ENCODE data around the gene ZNF222.

ZNF222 gene

DNA sequence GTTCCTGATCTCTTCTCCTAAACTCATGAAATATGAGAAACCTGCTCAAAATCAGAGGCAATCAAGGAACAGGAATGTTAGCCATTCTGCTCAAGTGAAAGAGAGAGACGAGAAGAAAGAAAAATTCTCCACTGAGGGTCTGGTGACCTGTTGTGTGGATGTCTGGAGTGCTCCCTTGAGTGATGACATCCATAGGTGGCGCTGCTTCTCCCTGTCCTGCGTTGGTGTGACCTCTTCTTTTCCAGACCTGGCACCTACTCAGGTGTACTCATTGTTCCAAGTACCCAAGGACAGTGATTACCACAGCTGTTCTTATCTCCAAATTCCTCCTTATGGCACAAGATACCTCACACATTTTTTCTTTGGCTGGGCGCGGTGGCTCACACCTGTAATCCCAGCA lies 30.7 kb downstream of the ZNF222 start:
- no peak for DNase-seq

DNA sequence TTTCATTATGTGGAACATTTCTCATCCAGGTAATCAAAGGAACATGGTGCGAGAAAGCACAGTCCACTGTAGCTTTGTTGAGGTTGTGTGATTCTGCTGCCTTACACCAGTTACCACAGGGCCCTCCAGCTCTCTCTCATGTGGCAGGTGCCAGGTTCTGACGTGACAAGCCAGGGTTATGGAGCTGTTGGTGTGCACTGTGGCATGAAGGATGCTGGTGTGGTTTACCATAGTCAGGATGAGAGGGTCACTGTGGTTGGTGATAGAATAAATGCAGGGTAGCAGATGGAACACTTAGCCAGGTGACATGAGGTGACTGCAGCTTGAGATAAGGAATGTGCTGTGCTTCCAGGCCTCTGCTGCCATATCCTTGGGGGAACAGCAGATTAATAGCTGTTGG lies 34.0 kb downstream of the ZNF222 start:
- no peak for DNase-seq

DNA sequence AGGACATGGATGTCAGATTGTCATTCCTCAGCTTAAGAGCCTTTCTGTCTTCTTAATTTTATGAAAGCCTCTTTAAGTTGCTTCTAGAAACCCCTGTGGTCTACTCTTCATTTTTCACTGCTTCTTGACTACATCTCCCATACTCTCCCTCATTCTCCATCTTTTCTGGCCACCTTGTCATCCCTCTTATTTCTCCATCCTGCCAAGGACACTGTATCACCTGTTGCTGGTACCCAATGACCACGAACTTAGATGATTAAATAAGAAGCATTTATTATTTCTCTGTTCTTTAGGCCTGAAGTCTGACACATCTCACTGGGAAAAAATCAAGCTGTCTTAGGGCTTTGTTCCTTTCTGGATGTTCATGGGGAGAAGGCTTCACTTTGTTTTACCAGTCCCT lies 35.9 kb downstream of the ZNF222 start:
- DNase-seq, result no peak

- DNase-seq, result no peak
These were observed 41.1 kb downstream of the ZNF222 start for GRCh38 chr19:44066305-44066704.

GRCh38 chr19:44069415-44069814 lies 44.2 kb downstream of the ZNF222 start:
- no peak for DNase-seq

- peak; percentile 61 for DNase-seq
These were observed 46.8 kb downstream of the ZNF222 start, which contains the start of gene ZNF284 for GRCh38 chr19:44071824-44072542. Gene ZNF284 (plus strand): TSS chr19:44072159. CDS start chr19:44076390, 4,231 bp downstream.

- DNase-seq, result no peak
These were observed 47.6 kb downstream of the ZNF222 start for GRCh38 chr19:44072543-44073401.

GRCh38 chr19:44076325-44076724 lies 51.1 kb downstream of the ZNF222 start:
- DNase-seq, result no peak

All from T-helper 9 cell (primary cell).